HL-60 (cell line): ENCODE measurements around the gene KCTD14.

Experiments used
- DNase-seq, 2 experiments: peaks; one replicate each; pipeline ENCODE4 v3.0.0-alpha.2; 2010 to 2020; ENCODE audit warnings: low read depth in 1 of 2, low spot score in 1 of 2
- H3K27ac ChIP-seq: fragments of 250-450 bp; sonication (Bioruptor Pico); replicated peaks from 2 replicates; pipeline ENCODE4 v1.5.1; 2020; ENCODE audit warnings: mild to moderate bottlenecking, moderate library complexity
- H3K27me3 ChIP-seq: fragments of 250-450 bp; sonication (Bioruptor Pico); 2 replicates; pipeline ENCODE4 v1.5.1; 2021; ENCODE audit warnings: mild to moderate bottlenecking, moderate library complexity; ENCODE audit not compliant: insufficient read depth, poor library complexity, severe bottlenecking
- H3K4me3 ChIP-seq: replicated peaks from 2 replicates; pipeline ENCODE4 v1.5.1; 2011; ENCODE audit warnings: mild to moderate bottlenecking, control low read depth, low read length; ENCODE audit not compliant: insufficient read depth
- CTCF ChIP-seq: IDR thresholded peaks from one replicate; pipeline ENCODE4 v1.5.1; 2011; ENCODE audit warnings: low read length, control low read depth, inconsistent platforms; ENCODE audit not compliant: insufficient read depth
- GABPA ChIP-seq: IDR thresholded peaks from 2 replicates; pipeline ENCODE4 v1.6.1; 2012; ENCODE audit warnings: low read depth
- POLR2AphosphoS5 ChIP-seq: IDR thresholded peaks from 2 replicates; pipeline ENCODE4 v1.6.1; 2012; ENCODE audit warnings: low read depth
- REST ChIP-seq: IDR thresholded peaks from 2 replicates; pipeline ENCODE4 v1.6.1; 2012; ENCODE audit warnings: low read depth; ENCODE audit not compliant: insufficient replicate concordance
- SPI1 ChIP-seq: IDR thresholded peaks from 2 replicates; pipeline ENCODE4 v1.6.1; 2012; ENCODE audit warnings: low read depth, mild to moderate bottlenecking, borderline replicate concordance

KCTD14 gene

GRCh38 chr11:78054971-78055370, 31.9 kb upstream of the KCTD14 start:
- Histone ChIP-seq H3K4me3 (no peak overlapping the region), H3K27ac (no peak overlapping the region), H3K27me3 (no peaks in the 10 kb centered on the region)
- no peak for DNase-seq
- TF ChIP-seq GABPA (no peak), REST (no peak), SPI1 (no peak), POLR2AphosphoS5 (no peak), CTCF (no peak)

GRCh38 chr11:78050964-78051831, 28.1 kb upstream of the KCTD14 start:
- TF ChIP-seq REST = no peak
- no peak for TF ChIP-seq SPI1
- no peak for TF ChIP-seq POLR2AphosphoS5
- TF ChIP-seq GABPA = no peak
- TF ChIP-seq CTCF = no peak
- Histone ChIP-seq H3K27ac (no peak overlapping the region), H3K4me3 (no peak overlapping the region), H3K27me3 (no peaks in the 10 kb centered on the region)
- no peak for DNase-seq

GRCh38 chr11:78049348-78049747, 26.3 kb upstream of the KCTD14 start:
- no peak for DNase-seq
- TF ChIP-seq REST (no peak), CTCF (no peak), POLR2AphosphoS5 (no peak), GABPA (no peak), SPI1 (no peak)
- Histone ChIP-seq H3K4me3 (no peak overlapping the region), H3K27me3 (no peaks in the 10 kb centered on the region), H3K27ac (no peak overlapping the region)
